ENCODE measurements around the gene CCND1.

DNA sequence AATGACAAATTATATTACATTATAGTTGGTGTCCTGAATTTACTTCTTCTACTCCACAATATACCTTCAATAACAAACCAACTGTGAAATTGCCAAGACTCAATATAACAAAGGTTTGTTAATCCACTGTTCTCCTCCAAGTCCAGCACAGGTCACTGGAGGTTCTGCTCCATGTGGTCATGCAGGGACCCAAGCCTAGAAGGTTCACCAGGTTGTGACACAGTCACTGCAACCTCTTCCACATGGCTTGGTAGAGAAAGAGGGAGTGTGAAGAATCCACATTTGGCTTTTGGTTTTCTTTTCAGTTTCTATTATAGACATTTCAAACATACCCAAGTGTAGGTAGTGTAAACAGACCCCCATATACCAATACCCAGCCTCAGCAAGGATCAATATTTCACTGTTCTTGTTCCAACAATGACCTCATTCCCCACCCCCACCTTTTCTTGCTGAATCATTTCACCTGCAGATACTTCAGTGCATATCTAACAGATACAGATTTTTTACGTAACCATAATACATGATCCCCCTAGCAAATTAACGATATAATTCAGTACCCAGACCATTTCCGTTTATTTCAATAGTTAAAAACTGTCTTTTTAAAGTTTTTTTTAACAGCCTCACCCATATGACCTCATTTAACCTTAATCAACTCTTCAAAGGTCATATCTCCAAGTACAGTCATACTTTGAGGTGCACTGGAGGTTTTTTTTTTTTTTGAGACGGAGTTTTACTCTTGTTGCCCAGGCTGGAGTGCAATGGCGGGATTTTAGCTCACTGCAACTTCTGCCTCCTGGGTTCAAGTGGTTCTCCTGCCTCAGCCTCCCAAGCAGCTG lies 48.7 kb downstream of the CCND1 start:
- TF ChIP-seq, protein P1, sequence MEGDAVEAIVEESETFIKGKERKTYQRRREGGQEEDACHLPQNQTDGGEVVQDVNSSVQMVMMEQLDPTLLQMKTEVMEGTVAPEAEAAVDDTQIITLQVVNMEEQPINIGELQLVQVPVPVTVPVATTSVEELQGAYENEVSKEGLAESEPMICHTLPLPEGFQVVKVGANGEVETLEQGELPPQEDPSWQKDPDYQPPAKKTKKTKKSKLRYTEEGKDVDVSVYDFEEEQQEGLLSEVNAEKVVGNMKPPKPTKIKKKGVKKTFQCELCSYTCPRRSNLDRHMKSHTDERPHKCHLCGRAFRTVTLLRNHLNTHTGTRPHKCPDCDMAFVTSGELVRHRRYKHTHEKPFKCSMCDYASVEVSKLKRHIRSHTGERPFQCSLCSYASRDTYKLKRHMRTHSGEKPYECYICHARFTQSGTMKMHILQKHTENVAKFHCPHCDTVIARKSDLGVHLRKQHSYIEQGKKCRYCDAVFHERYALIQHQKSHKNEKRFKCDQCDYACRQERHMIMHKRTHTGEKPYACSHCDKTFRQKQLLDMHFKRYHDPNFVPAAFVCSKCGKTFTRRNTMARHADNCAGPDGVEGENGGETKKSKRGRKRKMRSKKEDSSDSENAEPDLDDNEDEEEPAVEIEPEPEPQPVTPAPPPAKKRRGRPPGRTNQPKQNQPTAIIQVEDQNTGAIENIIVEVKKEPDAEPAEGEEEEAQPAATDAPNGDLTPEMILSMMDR (IDR thresholded peaks at IDR 0.05), result no peak
- no peak for TF ChIP-seq POLR2AphosphoS5 (IDR thresholded peaks at IDR 0.05)
- TF ChIP-seq POLR2A (IDR thresholded peaks at IDR 0.05; ENCODE audit: low read depth), result no peak
- no peak for TF ChIP-seq EP300 (IDR thresholded peaks at IDR 0.05)
